ENCODE measurements around the gene DAB2IP. TPM values are rescaled to one million over a fixed set of nuclear protein-coding genes. Genes with fewer than 3 reads are reported as not detected.

The DAB2IP gene
- total and polyA plus RNA-seq, 4 donors, result 16.6 to 58.9 (median 40.3) TPM

GRCh38 chr9:121676926-121677325 lies 25.5 kb downstream of the DAB2IP start:
- DNase-seq (ENCODE audit: low read depth in 4 of 6, low spot score in 6 of 6), result no peak
- Histone ChIP-seq H3K9me3 (ENCODE audit: control insufficient read depth, insufficient read depth, low read length) (no peaks in the 10 kb centered on the region), H3K27me3 (ENCODE audit: control insufficient read depth, insufficient read depth, low read length) (no peaks in the 10 kb centered on the region), H3K27ac (ENCODE audit: low read depth, low read length) (no peak overlapping the region), H3K36me3 (ENCODE audit: control insufficient read depth, insufficient read depth, low read length) (peaks cover 12% of the 10 kb centered on the region), H3K4me1 (ENCODE audit: control insufficient read depth, insufficient read depth, low read length) (peaks cover 18% of the 10 kb centered on the region), H3K4me3 (ENCODE audit: low read depth, low read length) (no peak overlapping the region)
- 53% methylated on average over 3 of the region's 4 CpGs for WGBS (ENCODE audit: insufficient coverage)

DNA sequence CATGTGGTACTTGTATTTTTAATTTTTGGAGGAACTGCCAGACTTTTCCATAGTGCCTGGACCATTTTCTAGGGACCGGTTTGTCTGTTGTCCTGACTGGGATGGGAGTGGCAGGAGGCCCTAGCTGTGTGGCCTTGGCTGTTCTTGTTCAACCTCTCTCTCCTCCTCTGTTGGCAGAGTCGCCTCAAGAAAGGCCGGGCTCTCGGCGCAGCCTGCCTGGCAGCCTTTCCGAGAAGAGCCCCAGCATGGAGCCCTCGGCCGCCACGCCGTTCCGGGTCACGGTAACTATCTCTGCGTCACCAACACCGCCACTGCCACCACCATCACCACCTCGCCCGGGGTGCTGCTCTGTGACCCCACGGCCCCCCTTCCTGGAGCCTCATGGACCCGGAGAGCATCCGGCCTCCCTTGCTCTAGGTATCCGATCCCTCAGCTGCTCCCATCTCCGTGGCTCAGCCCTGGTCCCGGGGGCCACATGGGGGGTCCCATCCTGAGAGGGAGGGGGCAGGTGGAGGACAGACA lies 27.1 kb downstream of the DAB2IP start:
- no peak overlapping the region for H3K4me3 ChIP-seq (ENCODE audit: low read depth, low read length)
- 99% methylated on average over 22 of the region's 22 CpGs for WGBS (ENCODE audit: insufficient coverage)
- H3K36me3 ChIP-seq (ENCODE audit: control insufficient read depth, insufficient read depth, low read length), result peaks cover 12% of the 10 kb centered on the region
- no peak for DNase-seq (ENCODE audit: low read depth in 4 of 6, low spot score in 6 of 6)
- no peaks in the 10 kb centered on the region for H3K9me3 ChIP-seq (ENCODE audit: control insufficient read depth, insufficient read depth, low read length)
- H3K27ac ChIP-seq (ENCODE audit: low read depth, low read length), result no peak overlapping the region
- H3K27me3 ChIP-seq (ENCODE audit: control insufficient read depth, insufficient read depth, low read length), result no peaks in the 10 kb centered on the region
- H3K4me1 ChIP-seq (ENCODE audit: control insufficient read depth, insufficient read depth, low read length), result peaks cover 12% of the 10 kb centered on the region

- WGBS (ENCODE audit: insufficient coverage), result 93% methylated on average over 3 of the region's 7 CpGs
- H3K27ac ChIP-seq (ENCODE audit: low read depth, low read length), result no peak overlapping the region
- H3K36me3 ChIP-seq (ENCODE audit: control insufficient read depth, insufficient read depth, low read length), result peaks cover 18% of the 10 kb centered on the region
- H3K9me3 ChIP-seq (ENCODE audit: control insufficient read depth, insufficient read depth, low read length), result no peaks in the 10 kb centered on the region
- peaks cover 12% of the 10 kb centered on the region for H3K4me1 ChIP-seq (ENCODE audit: control insufficient read depth, insufficient read depth, low read length)
- no peaks in the 10 kb centered on the region for H3K27me3 ChIP-seq (ENCODE audit: control insufficient read depth, insufficient read depth, low read length)
- DNase-seq (ENCODE audit: low read depth in 4 of 6, low spot score in 6 of 6), result no peak
- H3K4me3 ChIP-seq (ENCODE audit: low read depth, low read length), result no peak overlapping the region
These were observed 28.6 kb downstream of the DAB2IP start for GRCh38 chr9:121679901-121680635.

DNA sequence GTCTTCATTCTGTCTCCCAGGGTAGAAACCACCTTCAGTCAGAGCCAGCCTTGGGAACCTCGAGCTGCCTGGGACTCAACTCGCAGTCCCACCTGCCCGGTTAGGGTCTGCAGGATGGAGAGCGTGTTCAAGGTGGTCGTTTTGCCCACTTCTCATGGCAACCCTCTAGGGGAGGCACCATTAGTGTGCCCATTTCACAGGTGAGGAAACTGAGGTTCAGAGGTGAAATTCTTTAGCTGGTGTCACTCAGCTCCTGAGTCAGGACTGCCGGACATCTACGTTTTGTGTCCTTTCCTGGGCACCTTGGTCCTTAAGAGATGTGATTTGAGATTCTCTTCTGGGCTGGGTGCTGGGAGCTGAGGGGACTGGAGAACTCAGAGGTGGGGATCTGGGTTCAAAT lies 30.0 kb downstream of the DAB2IP start:
- H3K4me3 ChIP-seq (ENCODE audit: low read depth, low read length), result no peak overlapping the region
- H3K9me3 ChIP-seq (ENCODE audit: control insufficient read depth, insufficient read depth, low read length), result no peaks in the 10 kb centered on the region
- 98% methylated on average over 7 of the region's 7 CpGs for WGBS (ENCODE audit: insufficient coverage)
- DNase-seq (ENCODE audit: low read depth in 4 of 6, low spot score in 6 of 6), result no peak
- H3K4me1 ChIP-seq (ENCODE audit: control insufficient read depth, insufficient read depth, low read length), result peaks cover 4% of the 10 kb centered on the region
- H3K36me3 ChIP-seq (ENCODE audit: control insufficient read depth, insufficient read depth, low read length), result peaks cover 18% of the 10 kb centered on the region
- H3K27ac ChIP-seq (ENCODE audit: low read depth, low read length), result no peak overlapping the region
- no peaks in the 10 kb centered on the region for H3K27me3 ChIP-seq (ENCODE audit: control insufficient read depth, insufficient read depth, low read length)

GRCh38 chr9:121682201-121682600 lies 30.8 kb downstream of the DAB2IP start:
- H3K9me3 ChIP-seq (ENCODE audit: control insufficient read depth, insufficient read depth, low read length), result no peaks in the 10 kb centered on the region
- no peaks in the 10 kb centered on the region for H3K27me3 ChIP-seq (ENCODE audit: control insufficient read depth, insufficient read depth, low read length)
- 78% methylated on average over 5 of the region's 6 CpGs for WGBS (ENCODE audit: insufficient coverage)
- peaks cover 6% of the 10 kb centered on the region for H3K4me1 ChIP-seq (ENCODE audit: control insufficient read depth, insufficient read depth, low read length)
- no peak overlapping the region for H3K4me3 ChIP-seq (ENCODE audit: low read depth, low read length)
- H3K27ac ChIP-seq (ENCODE audit: low read depth, low read length), result no peak overlapping the region
- no peak for DNase-seq (ENCODE audit: low read depth in 4 of 6, low spot score in 6 of 6)
- peaks cover 18% of the 10 kb centered on the region for H3K36me3 ChIP-seq (ENCODE audit: control insufficient read depth, insufficient read depth, low read length)

GRCh38 chr9:121682926-121683515 lies 31.6 kb downstream of the DAB2IP start:
- peaks cover 6% of the 10 kb centered on the region for H3K4me1 ChIP-seq (ENCODE audit: control insufficient read depth, insufficient read depth, low read length)
- 71% methylated on average over 3 of the region's 5 CpGs for WGBS (ENCODE audit: insufficient coverage)
- H3K27me3 ChIP-seq (ENCODE audit: control insufficient read depth, insufficient read depth, low read length), result no peaks in the 10 kb centered on the region
- H3K9me3 ChIP-seq (ENCODE audit: control insufficient read depth, insufficient read depth, low read length), result no peaks in the 10 kb centered on the region
- no peak overlapping the region for H3K4me3 ChIP-seq (ENCODE audit: low read depth, low read length)
- peaks cover 18% of the 10 kb centered on the region for H3K36me3 ChIP-seq (ENCODE audit: control insufficient read depth, insufficient read depth, low read length)
- no peak overlapping the region for H3K27ac ChIP-seq (ENCODE audit: low read depth, low read length)
- no peak for DNase-seq (ENCODE audit: low read depth in 4 of 6, low spot score in 6 of 6)

DNA sequence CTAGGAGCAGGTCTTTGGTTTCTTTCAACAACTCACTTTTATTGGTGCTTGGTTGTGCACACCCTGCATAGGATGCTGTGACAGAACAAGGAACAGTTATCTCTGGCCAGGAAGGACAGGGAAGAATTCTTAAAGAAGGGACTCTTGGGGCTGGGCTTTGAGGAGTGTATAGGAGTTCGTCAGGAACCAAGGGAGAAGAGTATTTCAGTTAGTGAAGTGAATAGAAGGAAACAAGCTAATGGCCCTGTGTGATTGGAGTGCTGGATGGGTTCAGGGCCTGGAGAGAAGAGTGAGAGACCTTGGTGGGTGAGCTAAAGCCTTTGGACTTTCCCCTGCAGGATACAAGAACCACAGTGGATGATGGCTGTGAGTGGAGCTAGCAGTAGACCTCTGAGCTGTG lies 32.2 kb downstream of the DAB2IP start:
- H3K27me3 ChIP-seq (ENCODE audit: control insufficient read depth, insufficient read depth, low read length), result no peaks in the 10 kb centered on the region
- 100% methylated on average over 1 of the region's 1 CpG for WGBS (ENCODE audit: insufficient coverage)
- H3K36me3 ChIP-seq (ENCODE audit: control insufficient read depth, insufficient read depth, low read length), result peaks cover 19% of the 10 kb centered on the region
- H3K27ac ChIP-seq (ENCODE audit: low read depth, low read length), result no peak overlapping the region
- DNase-seq (ENCODE audit: low read depth in 4 of 6, low spot score in 6 of 6), result no peak
- no peak overlapping the region for H3K4me3 ChIP-seq (ENCODE audit: low read depth, low read length)
- H3K4me1 ChIP-seq (ENCODE audit: control insufficient read depth, insufficient read depth, low read length), result peaks cover 6% of the 10 kb centered on the region
- H3K9me3 ChIP-seq (ENCODE audit: control insufficient read depth, insufficient read depth, low read length), result no peaks in the 10 kb centered on the region

- Histone ChIP-seq H3K36me3 (ENCODE audit: control insufficient read depth, insufficient read depth, low read length) (peaks cover 16% of the 10 kb centered on the region), H3K4me3 (ENCODE audit: low read depth, low read length) (no peak overlapping the region), H3K27me3 (ENCODE audit: control insufficient read depth, insufficient read depth, low read length) (no peaks in the 10 kb centered on the region), H3K27ac (ENCODE audit: low read depth, low read length) (no peak overlapping the region), H3K9me3 (ENCODE audit: control insufficient read depth, insufficient read depth, low read length) (no peaks in the 10 kb centered on the region), H3K4me1 (ENCODE audit: control insufficient read depth, insufficient read depth, low read length) (peaks cover 6% of the 10 kb centered on the region)
- DNase-seq (ENCODE audit: low read depth in 4 of 6, low spot score in 6 of 6), result peak in 1 of 6 donors; percentile 28
- WGBS (ENCODE audit: insufficient coverage), result 55% methylated on average over 12 of the region's 19 CpGs
These were observed 33.1 kb downstream of the DAB2IP start for GRCh38 chr9:121684381-121685145.

DNA sequence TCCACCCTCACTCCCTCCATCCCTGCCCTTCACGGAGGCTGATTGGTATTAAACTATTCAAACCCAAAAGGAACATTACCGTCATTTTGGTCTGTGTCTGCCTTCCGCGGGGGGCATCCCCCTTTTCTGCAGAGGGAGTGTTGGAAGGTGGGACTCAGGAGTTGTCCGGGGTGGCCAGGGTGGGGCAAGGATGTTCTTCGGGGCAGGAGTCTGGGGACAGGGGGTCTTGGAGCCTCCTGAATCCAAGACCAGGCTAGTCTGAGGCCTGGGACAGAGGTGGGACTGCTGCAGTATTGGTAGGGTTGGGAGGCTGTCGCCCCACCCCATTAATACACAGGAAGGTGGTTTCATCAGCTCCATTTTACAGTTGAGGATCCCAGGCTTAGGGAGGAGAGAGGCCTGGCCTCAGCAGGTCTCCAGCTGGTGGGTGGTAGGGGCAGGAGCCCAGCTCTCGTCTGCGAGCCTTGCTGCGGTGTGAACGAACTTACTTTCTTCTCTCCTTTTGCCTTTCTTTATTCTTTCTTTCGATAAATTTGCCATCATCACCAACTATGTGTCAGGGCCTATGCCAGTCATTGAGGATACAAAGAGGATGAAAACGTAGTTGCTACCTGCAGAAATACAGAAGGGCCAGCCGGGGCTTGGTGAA lies 33.8 kb downstream of the DAB2IP start:
- DNase-seq (ENCODE audit: low read depth in 4 of 6, low spot score in 6 of 6), result no peak
- Histone ChIP-seq H3K27me3 (ENCODE audit: control insufficient read depth, insufficient read depth, low read length) (no peaks in the 10 kb centered on the region), H3K4me1 (ENCODE audit: control insufficient read depth, insufficient read depth, low read length) (peaks cover 6% of the 10 kb centered on the region), H3K27ac (ENCODE audit: low read depth, low read length) (no peak overlapping the region), H3K36me3 (ENCODE audit: control insufficient read depth, insufficient read depth, low read length) (peaks cover 13% of the 10 kb centered on the region), H3K9me3 (ENCODE audit: control insufficient read depth, insufficient read depth, low read length) (no peaks in the 10 kb centered on the region), H3K4me3 (ENCODE audit: low read depth, low read length) (no peak overlapping the region)
- WGBS (ENCODE audit: insufficient coverage), result 91% methylated on average over 10 of the region's 14 CpGs
